Right hindlimb (tissue), 1 donor: ENCODE measurements around the gene MINPP1.
"Not testable (repeated sequence)": the region's sequence is repeated elsewhere in the genome, so short reads cannot be mapped to it uniquely, and the experiment has no call there.

Source experiments
- DNase-seq: peaks from one replicate; pipeline ENCODE4 v3.0.0-alpha.2; 2018

MINPP1 gene

GRCh38 chr10:87504640-87505365 lies at the start of gene MINPP1:
MINPP1 (plus strand) TSS chr10:87504893; CDS start chr10:87504916, 23 bp downstream.
- peak; percentile 88 for DNase-seq

- DNase-seq, result not testable (repeated sequence)
These were observed 48.0 kb upstream of the MINPP1 start for GRCh38 chr10:87456586-87457220.

GRCh38 chr10:87461751-87462150 lies 42.9 kb upstream of the MINPP1 start:
- DNase-seq, result not testable (repeated sequence)

- not testable (repeated sequence) for DNase-seq
These were observed 37.8 kb upstream of the MINPP1 start for GRCh38 chr10:87466849-87467248.

- DNase-seq, result not testable (repeated sequence)
These were observed 16.0 kb upstream of the MINPP1 start for GRCh38 chr10:87488733-87489132.

GRCh38 chr10:87490285-87490684 lies 14.4 kb upstream of the MINPP1 start:
- not testable (repeated sequence) for DNase-seq

GRCh38 chr10:87492450-87492849 lies 12.2 kb upstream of the MINPP1 start:
- not testable (repeated sequence) for DNase-seq

- DNase-seq, result not testable (repeated sequence)
These were observed 9.2 kb upstream of the MINPP1 start for GRCh38 chr10:87495446-87495845.

GRCh38 chr10:87497386-87497785 lies 7.3 kb upstream of the MINPP1 start:
- DNase-seq, result not testable (repeated sequence)

GRCh38 chr10:87498106-87498789 lies 6.4 kb upstream of the MINPP1 start:
- not testable (repeated sequence) for DNase-seq

- DNase-seq, result no peak
These were observed 4.0 kb upstream of the MINPP1 start for GRCh38 chr10:87500646-87501048.

- DNase-seq, result no peak
These were observed 1.3 kb upstream of the MINPP1 start for GRCh38 chr10:87503401-87503800.

GRCh38 chr10:87503886-87504285 lies 807 bp upstream of the MINPP1 start:
- no peak for DNase-seq

- no peak for DNase-seq
These were observed 420 bp upstream of the MINPP1 start for GRCh38 chr10:87504307-87504639.

GRCh38 chr10:87505366-87506111 lies 846 bp downstream of the MINPP1 start:
- DNase-seq, result peak; percentile 59

- no peak for DNase-seq
These were observed 2.3 kb downstream of the MINPP1 start for GRCh38 chr10:87506956-87507355.

GRCh38 chr10:87507879-87508483 lies 3.3 kb downstream of the MINPP1 start:
- DNase-seq, result no peak

GRCh38 chr10:87508837-87509236 lies 4.1 kb downstream of the MINPP1 start:
- no peak for DNase-seq

GRCh38 chr10:87510025-87510424 lies 5.3 kb downstream of the MINPP1 start:
- no peak for DNase-seq

GRCh38 chr10:87511526-87511925 lies 6.8 kb downstream of the MINPP1 start:
- DNase-seq, result no peak

GRCh38 chr10:87518937-87519336 lies 14.2 kb downstream of the MINPP1 start:
- no peak for DNase-seq

- no peak for DNase-seq
These were observed 14.9 kb downstream of the MINPP1 start for GRCh38 chr10:87519582-87519981.

- no peak for DNase-seq
These were observed 19.0 kb downstream of the MINPP1 start for GRCh38 chr10:87523731-87524130.
